Stimulated activated CD4-positive, alpha-beta T cell treated with anti-CD3 and anti-CD28 coated beads, Interleukin-1b, Interleukin-23, amount 100 ng/mL, for 4 hours (primary cell): ENCODE data around the gene PDZD2.

Experiments
- DNase-seq, 2 donors: peaks; one replicate each; pipeline ENCODE4 v3.0.0-alpha.2; 2020; ENCODE audit warnings: low read depth in 2 of 2

Gene PDZD2

DNA sequence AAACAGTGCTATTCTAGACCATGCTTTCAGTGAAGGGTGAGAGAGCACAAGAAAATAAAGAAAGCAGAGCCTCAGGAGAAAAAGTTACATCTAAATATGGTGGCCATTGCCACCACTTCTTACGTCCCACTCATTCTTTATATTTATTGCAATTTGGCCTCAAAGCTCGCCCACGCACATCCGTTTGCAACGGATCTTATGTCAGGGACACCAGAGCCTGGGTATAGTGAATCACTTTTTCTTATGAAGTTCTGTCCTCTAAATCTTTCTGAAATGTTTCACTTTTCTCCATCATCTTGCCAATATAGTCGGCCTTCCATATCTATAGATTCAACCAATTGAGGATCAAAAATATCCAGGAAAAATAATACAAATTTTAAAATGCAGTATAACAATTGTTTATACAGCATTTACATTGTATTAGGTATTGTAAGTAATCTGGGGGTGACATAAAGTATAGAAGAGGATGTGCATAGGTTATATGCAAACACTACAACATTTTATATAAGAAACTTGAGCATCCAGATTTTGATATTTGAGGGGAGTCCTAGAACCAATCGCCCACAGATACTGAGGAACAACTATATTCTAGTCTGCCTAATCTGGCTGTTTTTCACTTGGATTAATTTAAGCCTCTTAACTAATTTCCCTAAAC is 500.0 kb downstream of the PDZD2 start:
- DNase-seq: peak; percentile 47 to 51

DNA sequence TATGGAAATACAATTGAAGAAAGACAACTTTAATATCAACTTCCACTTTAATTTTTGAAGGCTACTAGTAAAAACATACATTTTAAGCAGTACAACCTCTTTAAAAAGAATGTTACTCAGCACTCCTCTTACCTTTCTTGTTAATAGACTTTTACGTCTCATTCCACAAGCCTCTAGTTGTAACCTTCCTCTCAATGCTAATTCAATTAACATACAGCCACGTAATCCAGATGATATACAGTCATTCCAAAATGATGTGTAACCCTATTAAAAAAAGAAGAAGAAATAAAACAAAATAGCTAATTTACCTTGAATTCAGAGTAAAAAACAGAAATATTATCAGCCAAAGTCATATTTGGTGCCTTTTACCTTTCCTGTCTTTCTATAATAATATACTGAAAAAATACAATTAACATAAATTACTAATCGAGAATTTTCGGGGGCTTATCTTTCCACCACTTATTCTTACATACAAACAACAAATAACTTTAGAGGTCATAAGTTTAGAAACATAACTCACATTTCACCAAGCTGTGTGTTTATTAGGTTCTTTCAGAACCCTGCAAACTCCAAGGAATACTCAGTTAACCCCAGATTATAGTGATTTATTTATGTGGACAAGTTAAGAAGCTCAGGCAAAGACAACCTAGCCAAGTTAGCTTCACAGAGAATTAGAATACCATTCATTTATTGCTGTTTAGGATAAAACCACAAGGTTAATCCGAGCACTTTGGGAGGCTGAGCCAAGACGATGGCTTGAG is 504.9 kb downstream of the PDZD2 start:
- no peak for DNase-seq

- DNase-seq: no peak
Observed at GRCh38 chr5:32144378-32145207, 505.7 kb downstream of the PDZD2 start.

DNA sequence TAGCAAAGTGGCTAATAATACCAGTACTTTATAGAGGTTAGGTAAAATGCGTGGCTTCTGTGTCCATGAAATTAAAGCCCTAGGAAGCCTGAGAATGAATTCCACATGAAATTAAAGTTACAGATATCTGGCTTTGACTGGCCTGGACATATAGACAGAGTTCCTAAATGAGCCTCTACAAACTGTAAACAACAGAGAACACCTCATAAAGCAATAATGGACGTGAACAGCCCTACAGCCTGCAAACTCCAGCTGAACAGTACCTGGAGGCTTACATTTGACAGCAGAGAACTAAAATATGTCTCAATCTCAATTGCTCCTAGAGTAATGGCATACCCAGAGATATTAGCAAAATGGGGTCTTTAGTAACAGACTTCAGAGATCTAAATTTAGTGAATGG is 506.4 kb downstream of the PDZD2 start:
- DNase-seq: no peak

DNA sequence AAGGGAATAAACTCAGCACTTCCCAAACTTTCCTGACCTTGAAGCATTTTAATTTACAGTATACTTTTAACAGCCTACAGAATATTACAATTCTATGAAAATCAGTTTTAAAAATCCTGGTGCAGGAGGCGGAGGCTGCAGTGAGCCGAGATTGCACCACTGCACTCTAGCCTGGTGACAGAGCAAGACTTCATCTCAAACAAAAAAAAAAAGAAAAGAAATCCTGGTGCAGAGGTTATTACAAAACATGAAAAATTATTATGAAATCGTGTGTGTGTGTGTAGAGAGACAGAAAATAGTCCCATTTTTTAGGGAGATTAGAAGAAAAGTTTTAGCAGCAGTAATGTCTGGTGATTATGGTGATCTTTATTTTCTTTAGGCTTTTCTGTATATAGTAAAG is 508.3 kb downstream of the PDZD2 start:
- no peak for DNase-seq

DNA sequence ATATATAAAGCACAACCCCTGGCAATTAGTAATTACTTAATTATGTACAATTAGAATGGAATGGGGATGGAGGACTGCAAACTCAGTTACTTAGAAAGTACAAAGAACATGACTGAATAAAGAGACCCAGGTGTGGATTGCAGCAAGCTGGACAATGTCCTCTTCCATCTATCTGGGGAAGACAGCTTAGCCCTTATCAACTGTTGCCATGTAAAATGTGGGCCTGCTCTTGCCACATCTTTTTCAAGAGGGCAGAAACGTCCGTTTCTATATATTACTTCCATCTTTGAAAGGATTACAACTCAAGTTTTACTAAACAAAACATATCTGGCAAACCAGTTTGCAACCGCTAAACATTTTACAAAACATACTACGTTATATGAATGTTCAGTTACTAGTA is 509.0 kb downstream of the PDZD2 start:
- no peak for DNase-seq

DNA sequence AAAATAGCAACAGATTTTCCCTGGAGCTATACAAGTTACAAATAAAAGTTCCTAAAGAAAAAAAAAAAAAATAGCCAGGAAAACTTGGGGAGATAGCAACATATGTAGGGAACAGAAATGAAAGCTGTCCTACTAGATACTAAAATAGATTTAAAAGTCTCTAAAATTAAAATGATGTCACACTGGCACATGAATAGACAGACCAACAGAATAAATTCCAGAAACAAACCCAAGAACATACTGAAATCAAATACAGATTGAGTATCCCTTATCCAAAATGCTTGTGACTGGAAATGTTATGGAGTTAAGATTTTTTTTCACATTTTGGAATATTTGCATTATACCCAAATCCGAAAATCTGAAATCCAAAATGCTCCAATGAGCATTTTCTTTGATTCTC is 511.4 kb downstream of the PDZD2 start:
- DNase-seq: no peak

DNA sequence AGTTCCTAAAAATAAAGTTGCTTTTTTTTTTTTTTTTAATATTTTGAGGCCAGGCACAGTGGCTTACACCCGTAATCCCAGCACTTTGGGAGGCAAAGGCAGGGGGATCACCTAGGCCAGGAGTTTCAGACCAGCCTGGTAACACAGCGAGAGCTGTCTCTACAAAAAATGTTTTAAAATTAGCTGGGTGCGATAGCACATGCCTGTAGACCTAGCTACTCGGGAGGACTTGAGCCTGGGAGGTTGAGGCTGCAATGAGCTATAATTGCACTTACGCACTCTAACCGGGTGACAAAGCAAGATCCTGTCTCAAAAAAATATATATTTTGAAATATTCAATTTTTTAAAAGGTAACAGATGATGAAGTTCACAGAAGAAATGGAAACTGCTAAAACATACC is 512.3 kb downstream of the PDZD2 start:
- no peak for DNase-seq

- DNase-seq: no peak
Observed at GRCh38 chr5:32153723-32154122, 514.8 kb downstream of the PDZD2 start.

DNA sequence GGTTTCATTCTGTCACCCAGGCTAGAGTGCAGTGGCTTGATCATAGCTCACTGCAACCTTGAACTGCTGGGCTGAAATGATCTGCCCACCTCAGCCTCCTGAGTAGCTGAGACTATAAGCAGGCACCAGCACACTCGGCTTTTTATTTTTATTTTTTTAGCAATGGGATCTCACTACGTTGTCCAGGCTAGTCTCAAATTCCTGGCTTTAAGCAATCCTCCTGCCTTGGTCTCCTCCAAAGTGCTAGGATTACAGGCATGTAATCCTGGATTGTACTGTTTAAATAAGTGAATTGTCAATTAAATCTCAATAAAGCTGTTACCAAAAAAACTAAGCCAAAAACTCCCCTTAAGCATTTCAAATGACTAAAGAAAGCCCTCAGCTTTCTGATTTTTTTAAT is 516.3 kb downstream of the PDZD2 start:
- DNase-seq: no peak

- DNase-seq: no peak
Observed at GRCh38 chr5:32156635-32157034, 517.7 kb downstream of the PDZD2 start.

GRCh38 chr5:32157078-32157477 is 518.1 kb downstream of the PDZD2 start:
- no peak for DNase-seq

- no peak for DNase-seq
Observed at GRCh38 chr5:32158679-32158975, 519.7 kb downstream of the PDZD2 start.

GRCh38 chr5:32159328-32160072 is 520.6 kb downstream of the PDZD2 start:
- DNase-seq: no peak

GRCh38 chr5:32160228-32160627 is 521.3 kb downstream of the PDZD2 start:
- DNase-seq: no peak
